SH-SY5Y (cell line): Measurements from ENCODE around the gene MRGPRG.

Experiments
- GATA2 ChIP-seq: IDR thresholded peaks from 2 replicates; pipeline ENCODE4 v1.6.1; 2011; ENCODE audit warnings: mild to moderate bottlenecking, low read depth, low read length
- GATA3 ChIP-seq: IDR thresholded peaks from 2 replicates; pipeline ENCODE4 v1.6.1; 2011; ENCODE audit warnings: low read depth, mild to moderate bottlenecking, low read length, moderate library complexity

The MRGPRG gene

GRCh38 chr11:3203221-3204043, 15.2 kb downstream of the MRGPRG start:
- TF ChIP-seq GATA3 (no peak), GATA2 (no peak)

GRCh38 chr11:3202759-3203158, 15.9 kb downstream of the MRGPRG start:
- no peak for TF ChIP-seq GATA3

- no peak for TF ChIP-seq GATA3
- TF ChIP-seq GATA2 = no peak
These were observed 16.3 kb downstream of the MRGPRG start for GRCh38 chr11:3202305-3202704.

GRCh38 chr11:3201677-3202181, 16.9 kb downstream of the MRGPRG start:
- TF ChIP-seq GATA2 (no peak), GATA3 (no peak)

- TF ChIP-seq GATA2 = no peak
- no peak for TF ChIP-seq GATA3
These were observed 17.5 kb downstream of the MRGPRG start for GRCh38 chr11:3201112-3201581.

- TF ChIP-seq GATA3 (no peak), GATA2 (no peak)
These were observed 18.1 kb downstream of the MRGPRG start for GRCh38 chr11:3200388-3201111.

- TF ChIP-seq GATA3 = no peak
- TF ChIP-seq GATA2 = no peak
These were observed 18.9 kb downstream of the MRGPRG start for GRCh38 chr11:3199537-3200295.

- TF ChIP-seq GATA2 = no peak
- no peak for TF ChIP-seq GATA3
These were observed 19.8 kb downstream of the MRGPRG start for GRCh38 chr11:3198815-3199214.

GRCh38 chr11:3197878-3198528, 20.6 kb downstream of the MRGPRG start:
- no peak for TF ChIP-seq GATA3
- TF ChIP-seq GATA2 = no peak

GRCh38 chr11:3197044-3197695, 21.4 kb downstream of the MRGPRG start:
- no peak for TF ChIP-seq GATA3
- no peak for TF ChIP-seq GATA2

- no peak for TF ChIP-seq GATA2
- no peak for TF ChIP-seq GATA3
These were observed 22.2 kb downstream of the MRGPRG start for GRCh38 chr11:3196161-3197043.

- TF ChIP-seq GATA2 = no peak
- no peak for TF ChIP-seq GATA3
These were observed 23.1 kb downstream of the MRGPRG start for GRCh38 chr11:3195251-3196160.
